Nephron progenitor cell (in vitro differentiated cells): ENCODE data around the gene ADARB2.

Experiments
- DNase-seq: peaks from one replicate; pipeline ENCODE4 v3.0.0; 2021
- H3K27ac Mint-ChIP-seq: 2 replicates; pipeline ENCODE4 v1.8.0; 2021; ENCODE audit warnings: mild to moderate bottlenecking, moderate library complexity, mixed read lengths
- H3K27me3 Mint-ChIP-seq: 2 replicates; pipeline ENCODE4 v1.8.0; 2021; ENCODE audit warnings: mild to moderate bottlenecking, low read depth, mixed read lengths; ENCODE audit not compliant: poor library complexity
- H3K36me3 Mint-ChIP-seq: 2 replicates; pipeline ENCODE4 v1.8.0; 2021; ENCODE audit warnings: low read depth, mixed read lengths
- H3K4me1 Mint-ChIP-seq: 2 replicates; pipeline ENCODE4 v1.8.0; 2021; ENCODE audit warnings: mixed read lengths
- H3K4me3 Mint-ChIP-seq: 2 replicates; pipeline ENCODE4 v1.8.0; 2021; ENCODE audit warnings: mild to moderate bottlenecking, moderate library complexity, mixed read lengths
- H3K9me3 Mint-ChIP-seq: 2 replicates; pipeline ENCODE4 v1.8.0; 2021; ENCODE audit warnings: mild to moderate bottlenecking, moderate library complexity, mixed read lengths
- CTCF ChIP-seq: fragments of 200-600 bp; sonication (generic); IDR thresholded peaks from 2 replicates; pipeline ENCODE4 v1.5.0; 2021; ENCODE audit warnings: antibody characterized with exemption

ADARB2 gene

GRCh38 chr10:1339396-1339795 is 397.9 kb downstream of the ADARB2 start:
- Mint-ChIP-seq H3K4me1 (no peaks in the 10 kb centered on the region), H3K27ac (no peak overlapping the region), H3K9me3 (no peaks in the 10 kb centered on the region), H3K4me3 (no peak overlapping the region), H3K36me3 (no peaks in the 10 kb centered on the region), H3K27me3 (peaks cover 13% of the 10 kb centered on the region)
- TF ChIP-seq CTCF, result no peak
- no peak for DNase-seq

GRCh38 chr10:1335642-1336041 is 401.7 kb downstream of the ADARB2 start:
- no peak overlapping the region for H3K4me3 Mint-ChIP-seq
- H3K27me3 Mint-ChIP-seq, result peaks cover 14% of the 10 kb centered on the region
- no peaks in the 10 kb centered on the region for H3K9me3 Mint-ChIP-seq
- no peak overlapping the region for H3K27ac Mint-ChIP-seq
- DNase-seq, result no peak
- peaks cover 9% of the 10 kb centered on the region for H3K4me1 Mint-ChIP-seq
- no peak for TF ChIP-seq CTCF
- no peaks in the 10 kb centered on the region for H3K36me3 Mint-ChIP-seq

GRCh38 chr10:1333981-1334380 is 403.3 kb downstream of the ADARB2 start:
- Mint-ChIP-seq H3K27me3 (peaks cover 12% of the 10 kb centered on the region), H3K36me3 (no peaks in the 10 kb centered on the region), H3K4me3 (no peak overlapping the region), H3K27ac (no peak overlapping the region), H3K9me3 (no peaks in the 10 kb centered on the region), H3K4me1 (peaks cover 9% of the 10 kb centered on the region)
- no peak for DNase-seq
- TF ChIP-seq CTCF, result no peak

GRCh38 chr10:1331560-1331959 is 405.8 kb downstream of the ADARB2 start:
- Mint-ChIP-seq H3K9me3 (peaks cover 6% of the 10 kb centered on the region), H3K4me1 (peaks cover 16% of the 10 kb centered on the region), H3K4me3 (no peak overlapping the region), H3K36me3 (no peaks in the 10 kb centered on the region), H3K27ac (no peak overlapping the region), H3K27me3 (peaks cover 20% of the 10 kb centered on the region)
- no peak for TF ChIP-seq CTCF
- no peak for DNase-seq

- H3K9me3 Mint-ChIP-seq, result peaks cover 14% of the 10 kb centered on the region
- peaks cover 24% of the 10 kb centered on the region for H3K4me1 Mint-ChIP-seq
- H3K4me3 Mint-ChIP-seq, result no peak overlapping the region
- no peak overlapping the region for H3K27ac Mint-ChIP-seq
- no peaks in the 10 kb centered on the region for H3K36me3 Mint-ChIP-seq
- peaks cover 25% of the 10 kb centered on the region for H3K27me3 Mint-ChIP-seq
- no peak for TF ChIP-seq CTCF
- no peak for DNase-seq
Measured at GRCh38 chr10:1329622-1330021, 407.7 kb downstream of the ADARB2 start.

GRCh38 chr10:1328981-1329614 is 408.2 kb downstream of the ADARB2 start:
- peaks cover 24% of the 10 kb centered on the region for H3K4me1 Mint-ChIP-seq
- no peaks in the 10 kb centered on the region for H3K36me3 Mint-ChIP-seq
- no peak for TF ChIP-seq CTCF
- no peak overlapping the region for H3K27ac Mint-ChIP-seq
- DNase-seq, result no peak
- no peak overlapping the region for H3K4me3 Mint-ChIP-seq
- H3K9me3 Mint-ChIP-seq, result peaks cover 14% of the 10 kb centered on the region
- H3K27me3 Mint-ChIP-seq, result peaks cover 25% of the 10 kb centered on the region
